K562 (cell line): ENCODE measurements around the gene CDC42EP2. TPM values are rescaled to one million over a fixed set of nuclear protein-coding genes. Genes with fewer than 3 reads are reported as not detected.

Experiments used
- CBFA2T2 ChIP-seq: fragments of 450-650 bp; conservative IDR thresholded peaks from 2 replicates; pipeline ENCODE4 v1.6.1; 2017; ENCODE audit warnings: mild to moderate bottlenecking
- ETV1 ChIP-seq: fragments of 450-650 bp; conservative IDR thresholded peaks from 2 replicates; pipeline ENCODE4 v1.6.1; 2016; ENCODE audit warnings: missing genetic modification characterization, control low read depth, low read depth, missing compliant biosample characterization
- HNRNPLL ChIP-seq: fragments of 200-400 bp; formaldehyde crosslinking; IDR thresholded peaks from 2 replicates; pipeline ENCODE4 v1.6.1; 2017; ENCODE audit warnings: low read length, low read depth, mild to moderate bottlenecking; ENCODE audit not compliant: poor library complexity, severe bottlenecking
- JUND ChIP-seq, 2 experiments: IDR thresholded peaks; 2 replicates in 1 of 2; 3 replicates in 1 of 2; pipeline ENCODE4 v1.6.1; 2011; ENCODE audit warnings: borderline replicate concordance in 2 of 2, low read depth in 2 of 2, low read length in 2 of 2, improper control_type of control experiment in 1 of 2, missing biosample characterization in 1 of 2, missing genetic modification characterization in 1 of 2, missing genetic modification reagents in 1 of 2
- MCM3 ChIP-seq: fragments of 450-650 bp; IDR thresholded peaks from 2 replicates; pipeline ENCODE4 v1.6.1; 2016
- SMARCA4 ChIP-seq: fragments of 450-650 bp; IDR thresholded peaks from 2 replicates; pipeline ENCODE4 v1.6.1; 2016
- SPI1 ChIP-seq: IDR thresholded peaks from 2 replicates; pipeline ENCODE4 v1.6.1; 2011; ENCODE audit warnings: low read depth, low read length, control low read depth, borderline replicate concordance
- ZNF121 ChIP-seq: sonication (generic); formaldehyde crosslinking; conservative IDR thresholded peaks from 2 replicates; pipeline ENCODE4 v1.8.0; 2022; ENCODE audit warnings: missing genetic modification reagents
- ZNF165 ChIP-seq: fragments of 250-450 bp; sonication (Bioruptor Pico); IDR thresholded peaks from 2 replicates; pipeline ENCODE4 v1.4.0; 2020; ENCODE audit warnings: borderline replicate concordance
- ZNF408 ChIP-seq: fragments of 250-450 bp; sonication (Bioruptor Pico); IDR thresholded peaks from 2 replicates; pipeline ENCODE4 v1.4.0; 2020; ENCODE audit warnings: low read depth, mild to moderate bottlenecking, moderate library complexity
- polyA plus RNA-seq, 8 experiments: library from polyadenylated mRNA; depleted of rRNA in 4 of 8; stranded (reverse) in 5 of 8; unstranded in 3 of 8; fragments of >200 nt; fragmentation: Nextera tagmentation in 2 of 8; fragmentation: Illumina TruSeq in 1 of 8; extraction: Ambion mirVana in 2 of 8; extraction: Trizol in 1 of 8; gene quantifications; 2 replicates each; pipeline versions ENCODE4 v1.2.1 to v1.2.3, GENCODE V29; 2011 to 2014; ENCODE audit warnings: inconsistent platforms in 1 of 8, missing spikeins in 1 of 8
- total RNA-seq, 7 experiments: library from RNA; depleted of rRNA in 6 of 7; stranded (reverse); fragments of >200 nt in 6 of 7; fragmentation: Illumina TruSeq in 2 of 7; extraction: Trizol in 2 of 7; gene quantifications; 2 replicates each; pipeline versions ENCODE4 v1.2.1 to v1.2.3, GENCODE V29; 2011 to 2021; ENCODE audit warnings: low replicate concordance in 1 of 7
- TF ChIP-seq, protein P1 (sequence below), 2 experiments: fragments of 450-650 bp; formaldehyde crosslinking in 1 of 2; IDR thresholded peaks; 2 replicates each; pipeline versions ENCODE4 v1.4.0 to v1.6.1; 2014 to 2020; ENCODE audit warnings: mild to moderate bottlenecking in 2 of 2, borderline replicate concordance in 1 of 2, low read depth in 1 of 2
- TF ChIP-seq, protein P2 (sequence below), 2 experiments: fragments of 200-800 bp in 1 of 2; sonication (Bioruptor generic) in 1 of 2; sonication (generic) in 1 of 2; formaldehyde crosslinking in 1 of 2; IDR thresholded peaks in 1 of 2; conservative IDR thresholded peaks in 1 of 2; 2 replicates each; pipeline versions ENCODE4 v1.5.0 to v1.6.1; 2016 to 2020; ENCODE audit warnings: missing compliant biosample characterization in 1 of 2, missing genetic modification characterization in 1 of 2, missing genetic modification reagents in 1 of 2
- TF ChIP-seq, protein P3 (sequence below): fragments of 250-450 bp; sonication (Bioruptor Pico); IDR thresholded peaks from 2 replicates; pipeline ENCODE4 v1.5.0; 2021; ENCODE audit warnings: mild to moderate bottlenecking, borderline replicate concordance

Gene CDC42EP2
- total and polyA plus RNA-seq, 9 of the 15 experiments (the other 6 are each of a cell fraction or from before 2014, with no cell fraction given) = 0.27 to 3.5 (median 0.83) TPM; not detected in 1

DNA sequence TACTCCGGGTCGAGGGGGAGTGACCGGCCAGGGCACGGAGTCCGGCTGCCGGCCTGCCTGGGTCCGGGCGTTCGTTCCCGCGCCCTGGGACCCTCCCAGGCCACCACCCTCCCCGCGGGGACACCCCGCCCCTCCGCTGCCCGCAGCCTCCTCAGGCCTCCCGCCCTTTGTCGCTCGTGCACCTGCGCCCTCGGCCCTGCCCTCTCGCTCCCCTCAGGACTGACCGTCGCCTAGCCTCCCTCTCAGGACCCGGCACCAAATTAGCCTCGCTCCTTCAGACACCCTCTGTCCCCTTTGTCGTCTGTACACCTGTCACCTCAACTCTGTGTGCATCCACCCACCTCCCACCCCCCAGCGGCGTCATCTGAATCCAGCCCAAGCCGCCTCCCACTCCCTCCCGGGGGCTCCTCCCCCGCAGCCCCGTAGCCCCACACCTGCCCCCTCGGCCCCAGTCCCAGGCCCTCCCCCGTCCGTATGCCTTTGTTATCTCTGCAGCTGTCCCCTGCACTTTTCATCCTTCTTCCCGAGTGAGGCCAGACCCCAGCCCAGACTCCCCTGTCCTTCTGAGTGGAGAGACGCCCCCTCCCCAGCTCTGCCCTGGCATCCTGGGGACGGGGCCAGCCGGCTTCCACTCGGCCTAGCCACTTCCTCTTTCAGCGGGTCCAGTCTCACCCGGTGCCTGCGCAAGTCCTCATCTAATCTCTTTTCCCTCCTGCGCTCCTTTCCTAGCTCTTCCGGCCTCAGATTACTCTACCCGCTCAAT, 40.5 kb downstream of the CDC42EP2 start (continued):
- TF ChIP-seq ETV1 (tag) (peak; percentile 75), ZNF165 (CRISPR knock-in tag) (no peak), ZNF121 (no peak), ZNF408 (CRISPR knock-in tag) (no peak), JUND (IDR thresholded peaks at IDR 0.05; ENCODE audit: borderline replicate concordance, low read depth, low read length) (peak; percentile 44; the same call in 1 of the 2 replicates), JUND (tag; IDR thresholded peaks at IDR 0.05; ENCODE audit: borderline replicate concordance, low read depth, low read length) (no peak), SMARCA4 (peak; percentile 63), SPI1 (peak; percentile 100), HNRNPLL (peak; percentile 96), CBFA2T2 (peak; percentile 56; the same call in 1 of the 2 replicates), MCM3 (no peak)
- TF ChIP-seq, protein P1, sequence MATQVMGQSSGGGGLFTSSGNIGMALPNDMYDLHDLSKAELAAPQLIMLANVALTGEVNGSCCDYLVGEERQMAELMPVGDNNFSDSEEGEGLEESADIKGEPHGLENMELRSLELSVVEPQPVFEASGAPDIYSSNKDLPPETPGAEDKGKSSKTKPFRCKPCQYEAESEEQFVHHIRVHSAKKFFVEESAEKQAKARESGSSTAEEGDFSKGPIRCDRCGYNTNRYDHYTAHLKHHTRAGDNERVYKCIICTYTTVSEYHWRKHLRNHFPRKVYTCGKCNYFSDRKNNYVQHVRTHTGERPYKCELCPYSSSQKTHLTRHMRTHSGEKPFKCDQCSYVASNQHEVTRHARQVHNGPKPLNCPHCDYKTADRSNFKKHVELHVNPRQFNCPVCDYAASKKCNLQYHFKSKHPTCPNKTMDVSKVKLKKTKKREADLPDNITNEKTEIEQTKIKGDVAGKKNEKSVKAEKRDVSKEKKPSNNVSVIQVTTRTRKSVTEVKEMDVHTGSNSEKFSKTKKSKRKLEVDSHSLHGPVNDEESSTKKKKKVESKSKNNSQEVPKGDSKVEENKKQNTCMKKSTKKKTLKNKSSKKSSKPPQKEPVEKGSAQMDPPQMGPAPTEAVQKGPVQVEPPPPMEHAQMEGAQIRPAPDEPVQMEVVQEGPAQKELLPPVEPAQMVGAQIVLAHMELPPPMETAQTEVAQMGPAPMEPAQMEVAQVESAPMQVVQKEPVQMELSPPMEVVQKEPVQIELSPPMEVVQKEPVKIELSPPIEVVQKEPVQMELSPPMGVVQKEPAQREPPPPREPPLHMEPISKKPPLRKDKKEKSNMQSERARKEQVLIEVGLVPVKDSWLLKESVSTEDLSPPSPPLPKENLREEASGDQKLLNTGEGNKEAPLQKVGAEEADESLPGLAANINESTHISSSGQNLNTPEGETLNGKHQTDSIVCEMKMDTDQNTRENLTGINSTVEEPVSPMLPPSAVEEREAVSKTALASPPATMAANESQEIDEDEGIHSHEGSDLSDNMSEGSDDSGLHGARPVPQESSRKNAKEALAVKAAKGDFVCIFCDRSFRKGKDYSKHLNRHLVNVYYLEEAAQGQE (IDR thresholded peaks at IDR 0.05; ENCODE audit: borderline replicate concordance) = peak; percentile 56; the same call in 1 of the 2 replicates
- TF ChIP-seq, protein P1 (CRISPR knock-in tag; IDR thresholded peaks at IDR 0.05; ENCODE audit: low read depth) = no peak
- TF ChIP-seq, protein P2, sequence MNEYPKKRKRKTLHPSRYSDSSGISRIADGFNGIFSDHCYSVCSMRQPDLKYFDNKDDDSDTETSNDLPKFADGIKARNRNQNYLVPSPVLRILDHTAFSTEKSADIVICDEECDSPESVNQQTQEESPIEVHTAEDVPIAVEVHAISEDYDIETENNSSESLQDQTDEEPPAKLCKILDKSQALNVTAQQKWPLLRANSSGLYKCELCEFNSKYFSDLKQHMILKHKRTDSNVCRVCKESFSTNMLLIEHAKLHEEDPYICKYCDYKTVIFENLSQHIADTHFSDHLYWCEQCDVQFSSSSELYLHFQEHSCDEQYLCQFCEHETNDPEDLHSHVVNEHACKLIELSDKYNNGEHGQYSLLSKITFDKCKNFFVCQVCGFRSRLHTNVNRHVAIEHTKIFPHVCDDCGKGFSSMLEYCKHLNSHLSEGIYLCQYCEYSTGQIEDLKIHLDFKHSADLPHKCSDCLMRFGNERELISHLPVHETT (CRISPR knock-in tag; conservative IDR thresholded peaks at IDR 0.05 in 1 of 2, IDR thresholded peaks at IDR 0.05 in 1 of 2) = peak in 1 of 2 experiments; percentile 57; a peak in 2 of 4 replicates
- TF ChIP-seq, protein P3, sequence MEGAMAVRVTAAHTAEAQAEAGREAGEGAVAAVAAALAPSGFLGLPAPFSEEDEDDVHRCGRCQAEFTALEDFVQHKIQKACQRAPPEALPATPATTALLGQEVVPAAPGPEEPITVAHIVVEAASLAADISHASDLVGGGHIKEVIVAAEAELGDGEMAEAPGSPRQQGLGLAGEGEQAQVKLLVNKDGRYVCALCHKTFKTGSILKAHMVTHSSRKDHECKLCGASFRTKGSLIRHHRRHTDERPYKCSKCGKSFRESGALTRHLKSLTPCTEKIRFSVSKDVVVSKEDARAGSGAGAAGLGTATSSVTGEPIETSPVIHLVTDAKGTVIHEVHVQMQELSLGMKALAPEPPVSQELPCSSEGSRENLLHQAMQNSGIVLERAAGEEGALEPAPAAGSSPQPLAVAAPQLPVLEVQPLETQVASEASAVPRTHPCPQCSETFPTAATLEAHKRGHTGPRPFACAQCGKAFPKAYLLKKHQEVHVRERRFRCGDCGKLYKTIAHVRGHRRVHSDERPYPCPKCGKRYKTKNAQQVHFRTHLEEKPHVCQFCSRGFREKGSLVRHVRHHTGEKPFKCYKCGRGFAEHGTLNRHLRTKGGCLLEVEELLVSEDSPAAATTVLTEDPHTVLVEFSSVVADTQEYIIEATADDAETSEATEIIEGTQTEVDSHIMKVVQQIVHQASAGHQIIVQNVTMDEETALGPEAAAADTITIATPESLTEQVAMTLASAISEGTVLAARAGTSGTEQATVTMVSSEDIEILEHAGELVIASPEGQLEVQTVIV (CRISPR knock-in tag) = no peak
